CD14-positive monocyte (primary cell): ENCODE results near the gene RAI14. TPM values are rescaled to one million over a fixed set of nuclear protein-coding genes. Genes with fewer than 3 reads are reported as not detected.

Experiments
- DNase-seq, 3 donors: peaks; one replicate each; pipeline ENCODE4 v3.0.0-alpha.2; 2011 to 2022
- H2AFZ ChIP-seq: 2 replicates; pipeline ENCODE4 v1.6.0; 2012; ENCODE audit warnings: mild to moderate bottlenecking, low read depth, low read length, inconsistent platforms; ENCODE audit not compliant: insufficient read depth, poor library complexity, severe bottlenecking
- H3K27ac ChIP-seq, 2 donors: 1 replicate in 1 of 2; 2 replicates in 1 of 2; pipeline ENCODE4 v1.5.1; 2012 to 2013; ENCODE audit warnings: low read length in 2 of 2, control low read depth in 1 of 2, inconsistent platforms in 1 of 2, low read depth in 1 of 2, mild to moderate bottlenecking in 1 of 2
- H3K27me3 ChIP-seq, 2 donors: one replicate each; pipeline versions ENCODE4 v1.6.0 to v1.6.1; 2011 to 2013; ENCODE audit warnings: low read length in 2 of 2; ENCODE audit not compliant: control insufficient read depth in 2 of 2, insufficient read depth in 2 of 2
- H3K36me3 ChIP-seq, 2 donors: replicated peaks in 1 of 2; 1 replicate in 1 of 2; 2 replicates in 1 of 2; pipeline versions ENCODE4 v1.5.1 to v1.6.1; 2012 to 2013; ENCODE audit warnings: low read length in 2 of 2, control low read depth in 1 of 2, inconsistent platforms in 1 of 2, mild to moderate bottlenecking in 1 of 2; ENCODE audit not compliant: insufficient read depth in 2 of 2, control insufficient read depth in 1 of 2
- H3K4me1 ChIP-seq, 2 donors: 1 replicate in 1 of 2; 2 replicates in 1 of 2; pipeline versions ENCODE4 v1.5.1 to v1.6.1; 2012 to 2013; ENCODE audit warnings: low read length in 2 of 2, control low read depth in 1 of 2, inconsistent platforms in 1 of 2, mild to moderate bottlenecking in 1 of 2, moderate library complexity in 1 of 2; ENCODE audit not compliant: insufficient read depth in 2 of 2, control insufficient read depth in 1 of 2
- H3K4me2 ChIP-seq: replicated peaks from 2 replicates; pipeline ENCODE3; 2012; ENCODE audit warnings: low read length, moderate library complexity, mild to moderate bottlenecking; ENCODE audit not compliant: poor library complexity, severe bottlenecking; ENCODE audit errors: extremely low read depth
- H3K4me3 ChIP-seq, 3 experiments: fragments of 200-600 bp in 1 of 3; sonication (generic) in 1 of 3; replicated peaks in 1 of 3; 1 replicate in 2 of 3; 2 replicates in 1 of 3; pipeline ENCODE4 v1.5.1; 2011 to 2013; ENCODE audit warnings: low read length in 3 of 3, mild to moderate bottlenecking in 3 of 3, control low read depth in 2 of 3, low read depth in 2 of 3, inconsistent platforms in 1 of 3, moderate library complexity in 1 of 3
- H3K79me2 ChIP-seq: 2 replicates; pipeline ENCODE4 v1.6.0; 2012; ENCODE audit warnings: mild to moderate bottlenecking, control low read depth, inconsistent platforms, low read length, moderate library complexity; ENCODE audit not compliant: insufficient read depth
- H3K9ac ChIP-seq: 2 replicates; pipeline ENCODE4 v1.6.0; 2017; ENCODE audit warnings: low read length, mild to moderate bottlenecking; ENCODE audit not compliant: insufficient read depth, poor library complexity, severe bottlenecking
- H3K9me3 ChIP-seq, 2 donors: replicated peaks in 1 of 2; 1 replicate in 1 of 2; 2 replicates in 1 of 2; pipeline versions ENCODE4 v1.5.1 to v1.6.1; 2012 to 2013; ENCODE audit warnings: low read length in 2 of 2, control low read depth in 1 of 2; ENCODE audit not compliant: control insufficient read depth in 1 of 2, insufficient read depth in 1 of 2
- H4K20me1 ChIP-seq: 2 replicates; pipeline ENCODE4 v1.6.0; 2012; ENCODE audit warnings: mild to moderate bottlenecking, low read length, control low read depth, moderate library complexity; ENCODE audit not compliant: insufficient read depth
- H3K27ac Mint-ChIP-seq, 7 donors: one replicate each; pipeline ENCODE4 v1.8.0; 2020; ENCODE audit warnings: mild to moderate bottlenecking in 7 of 7, mixed read lengths in 7 of 7, moderate library complexity in 6 of 7, inconsistent platforms in 2 of 7
- H3K27me3 Mint-ChIP-seq, 3 donors: one replicate each; pipeline ENCODE4 v1.8.0; 2021 to 2022; ENCODE audit warnings: low read depth in 3 of 3, mild to moderate bottlenecking in 3 of 3, mixed read lengths in 3 of 3, moderate library complexity in 3 of 3, inconsistent platforms in 1 of 3
- H3K36me3 Mint-ChIP-seq, 2 donors: one replicate each; pipeline ENCODE4 v1.8.0; 2020; ENCODE audit warnings: mixed read lengths in 2 of 2, inconsistent platforms in 1 of 2, mild to moderate bottlenecking in 1 of 2
- H3K4me1 Mint-ChIP-seq: one replicate; pipeline ENCODE4 v1.8.0; 2020; ENCODE audit warnings: mild to moderate bottlenecking, mixed read lengths
- H3K4me3 Mint-ChIP-seq, 2 donors: one replicate each; pipeline ENCODE4 v1.8.0; 2020; ENCODE audit warnings: mild to moderate bottlenecking in 2 of 2, mixed read lengths in 2 of 2, moderate library complexity in 1 of 2
- H3K9me3 Mint-ChIP-seq, 7 donors: one replicate each; pipeline ENCODE4 v1.8.0; 2020 to 2022; ENCODE audit warnings: mixed read lengths in 7 of 7, mild to moderate bottlenecking in 6 of 7, moderate library complexity in 6 of 7, inconsistent platforms in 2 of 7
- WGBS: methylation state at CpG from one replicate; pipeline ENCODE4 v1.1.5; 2013; ENCODE audit warnings: missing lambda C conversion rate; ENCODE audit not compliant: insufficient coverage; 5-methylcytosine and 5-hydroxymethylcytosine counted together
- intact Hi-C, 2 donors: fragments of 100-400 bp; cut with micrococcal nuclease; formaldehyde crosslinking; loops; one replicate each; pipeline versions ENCODE4 v1.15.0 to v1.15.1; 2023
- polyA plus RNA-seq, 3 donors: library from polyadenylated mRNA; depleted of rRNA in 1 of 3; unstranded in 2 of 3; stranded (reverse) in 1 of 3; fragments of 300-500 nt in 2 of 3; fragments of >200 nt in 1 of 3; fragmentation: Illumina TruSeq in 2 of 3; gene quantifications; 1 replicate in 2 of 3; 2 replicates in 1 of 3; pipeline ENCODE4 v1.2.3, GENCODE V29; 2012 to 2021
- TF ChIP-seq, protein P1 (sequence below): fragments of 200-600 bp; IDR thresholded peaks from one replicate; pipeline ENCODE4 v1.8.0; 2022; ENCODE audit warnings: antibody characterized with exemption, mild to moderate bottlenecking

Gene RAI14
- polyA plus RNA-seq, 3 donors: 0.08 TPM; not detected in 2

DNA sequence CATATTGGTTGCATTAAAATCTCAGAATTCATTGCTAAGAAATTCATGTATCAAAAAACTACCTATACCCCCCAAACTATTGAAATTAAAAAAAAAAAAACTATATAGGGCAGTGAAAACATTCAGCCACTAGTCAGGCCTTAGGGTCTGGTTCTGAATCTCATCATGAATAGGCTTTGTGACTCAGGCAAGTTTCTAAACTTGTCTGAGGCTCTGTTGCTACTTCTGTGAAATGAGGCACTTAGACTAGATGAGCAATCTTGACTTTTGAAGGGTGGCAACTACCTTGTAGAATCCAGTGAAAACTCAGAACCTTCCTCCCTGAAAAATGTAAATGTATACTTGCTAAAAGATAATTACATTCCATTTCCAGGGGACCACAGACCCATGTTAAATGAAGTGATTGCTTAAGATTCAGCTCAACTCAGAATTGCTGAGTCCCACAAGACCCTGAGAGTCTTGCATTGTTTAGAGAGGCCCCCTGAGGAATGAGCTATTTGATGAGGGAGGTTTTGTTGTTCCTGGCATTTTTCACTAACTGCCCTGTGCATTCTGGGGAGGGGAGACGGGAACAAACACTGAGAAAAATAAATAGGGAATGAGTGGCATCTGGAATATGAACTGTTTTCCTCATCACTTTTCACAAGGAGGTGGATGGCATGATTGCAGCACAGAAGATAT is 29.5 kb downstream of the RAI14 start:
- Histone ChIP-seq H3K36me3 (no peaks in the 10 kb centered on the region), H3K4me2 (no peak overlapping the region), H4K20me1 (no peaks in the 10 kb centered on the region), H3K9me3 (no peaks in the 10 kb centered on the region), H3K9ac (no peak overlapping the region), H3K4me1 (no peaks in the 10 kb centered on the region), H2AFZ (no peak overlapping the region), H3K4me3 (no peak overlapping the region), H3K27ac (no peak overlapping the region), H3K27me3 (no peaks in the 10 kb centered on the region), H3K79me2 (no peaks in the 10 kb centered on the region)
- Mint-ChIP-seq H3K9me3 (peaks cover 0 to 7% (median 2%) of the 10 kb centered on the region in 7 donors), H3K4me3 (no peak overlapping the region), H3K27ac (no peak overlapping the region), H3K27me3 (peaks cover 0 to 3% (median 1%) of the 10 kb centered on the region in 3 donors), H3K36me3 (no peaks in the 10 kb centered on the region), H3K4me1 (no peaks in the 10 kb centered on the region)
- WGBS: no CpG with 5 or more reads among the region's 1 CpG
- no peak for DNase-seq
- intact Hi-C loops: no loop called here
- TF ChIP-seq, protein P1, sequence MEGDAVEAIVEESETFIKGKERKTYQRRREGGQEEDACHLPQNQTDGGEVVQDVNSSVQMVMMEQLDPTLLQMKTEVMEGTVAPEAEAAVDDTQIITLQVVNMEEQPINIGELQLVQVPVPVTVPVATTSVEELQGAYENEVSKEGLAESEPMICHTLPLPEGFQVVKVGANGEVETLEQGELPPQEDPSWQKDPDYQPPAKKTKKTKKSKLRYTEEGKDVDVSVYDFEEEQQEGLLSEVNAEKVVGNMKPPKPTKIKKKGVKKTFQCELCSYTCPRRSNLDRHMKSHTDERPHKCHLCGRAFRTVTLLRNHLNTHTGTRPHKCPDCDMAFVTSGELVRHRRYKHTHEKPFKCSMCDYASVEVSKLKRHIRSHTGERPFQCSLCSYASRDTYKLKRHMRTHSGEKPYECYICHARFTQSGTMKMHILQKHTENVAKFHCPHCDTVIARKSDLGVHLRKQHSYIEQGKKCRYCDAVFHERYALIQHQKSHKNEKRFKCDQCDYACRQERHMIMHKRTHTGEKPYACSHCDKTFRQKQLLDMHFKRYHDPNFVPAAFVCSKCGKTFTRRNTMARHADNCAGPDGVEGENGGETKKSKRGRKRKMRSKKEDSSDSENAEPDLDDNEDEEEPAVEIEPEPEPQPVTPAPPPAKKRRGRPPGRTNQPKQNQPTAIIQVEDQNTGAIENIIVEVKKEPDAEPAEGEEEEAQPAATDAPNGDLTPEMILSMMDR: no peak

DNA sequence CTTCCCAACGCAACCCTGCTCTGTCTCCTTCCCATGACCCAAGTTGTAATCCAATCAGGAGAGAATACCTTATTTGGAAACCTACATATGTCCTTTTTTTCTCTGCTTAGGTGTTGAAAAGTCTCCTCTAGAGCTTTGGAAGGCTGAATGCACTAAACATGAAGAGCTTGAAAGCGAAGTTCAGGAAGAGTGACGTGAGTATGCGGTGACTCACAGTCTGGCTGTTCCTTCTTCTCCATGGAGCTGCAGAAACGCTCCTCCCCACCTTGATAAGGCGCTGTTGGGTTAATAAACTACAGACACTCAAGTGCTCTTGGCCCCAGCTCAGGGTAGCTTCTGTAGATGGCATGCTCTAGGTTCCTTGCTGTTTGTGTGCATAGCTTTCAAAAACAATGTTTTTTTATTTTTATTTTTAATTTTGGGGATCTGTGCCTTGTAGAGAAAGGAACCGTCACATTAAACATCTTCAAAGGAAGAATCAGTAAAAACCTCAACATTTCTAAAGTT is 30.7 kb downstream of the RAI14 start:
- Histone ChIP-seq H3K4me1 (no peaks in the 10 kb centered on the region), H3K4me3 (no peak overlapping the region), H3K79me2 (no peaks in the 10 kb centered on the region), H2AFZ (no peak overlapping the region), H3K9me3 (no peaks in the 10 kb centered on the region), H3K27me3 (no peaks in the 10 kb centered on the region), H3K9ac (no peak overlapping the region), H3K36me3 (no peaks in the 10 kb centered on the region), H4K20me1 (no peaks in the 10 kb centered on the region), H3K27ac (no peak overlapping the region), H3K4me2 (no peak overlapping the region)
- no peak overlapping the region for H3K4me3 Mint-ChIP-seq
- DNase-seq: peak in 1 of 3 donors; percentile 8
- no peaks in the 10 kb centered on the region for H3K4me1 Mint-ChIP-seq
- intact Hi-C loops: no loop called here
- 20% methylated on average over 1 of the region's 7 CpGs for WGBS
- H3K36me3 Mint-ChIP-seq: no peaks in the 10 kb centered on the region
- TF ChIP-seq, protein P1: no peak
- H3K27ac Mint-ChIP-seq: no peak overlapping the region
- H3K9me3 Mint-ChIP-seq: peaks cover 0 to 7% (median 2%) of the 10 kb centered on the region in 7 donors
- H3K27me3 Mint-ChIP-seq: peaks cover 0 to 1% (median 0%) of the 10 kb centered on the region in 3 donors
